Spinal cord (tissue), 10 donors: Measurements from ENCODE around the gene WDR76. TPM values are rescaled to one million over a fixed set of nuclear protein-coding genes. Genes with fewer than 3 reads are reported as not detected.

ENCODE experiments used
- DNase-seq, 6 donors: peaks; one replicate each; pipeline versions ENCODE4 v3.0.0 to v3.0.0-alpha.2; 2013 to 2015; ENCODE audit warnings: low spot score in 6 of 6, low read depth in 4 of 6
- H3K27ac ChIP-seq: one replicate; pipeline ENCODE4 v1.5.1; 2013; ENCODE audit warnings: low read depth, low read length, control low read depth
- H3K27me3 ChIP-seq: one replicate; pipeline ENCODE4 v1.6.1; 2013; ENCODE audit warnings: low read length; ENCODE audit not compliant: control insufficient read depth, insufficient read depth
- H3K36me3 ChIP-seq: one replicate; pipeline ENCODE4 v1.6.1; 2013; ENCODE audit warnings: low read length; ENCODE audit not compliant: control insufficient read depth, insufficient read depth
- H3K4me1 ChIP-seq: one replicate; pipeline ENCODE4 v1.6.1; 2013; ENCODE audit warnings: low read length; ENCODE audit not compliant: control insufficient read depth, insufficient read depth
- H3K4me3 ChIP-seq: one replicate; pipeline ENCODE4 v1.5.1; 2013; ENCODE audit warnings: low read depth, low read length, control low read depth
- H3K9me3 ChIP-seq: one replicate; pipeline ENCODE4 v1.6.1; 2013; ENCODE audit warnings: low read length; ENCODE audit not compliant: control insufficient read depth, insufficient read depth
- WGBS: methylation state at CpG from one replicate; pipeline ENCODE4 v1.1.5; 2013; ENCODE audit warnings: missing lambda C conversion rate; ENCODE audit not compliant: insufficient coverage; 5-methylcytosine and 5-hydroxymethylcytosine counted together
- polyA plus RNA-seq, 2 donors: library from polyadenylated mRNA; unstranded; fragments of 120-200 nt; gene quantifications; one replicate each; pipeline ENCODE4 v1.2.1, GENCODE V29; 2013; ENCODE audit not compliant: insufficient read length in 2 of 2
- total RNA-seq, 2 donors: library from RNA; depleted of rRNA in 1 of 2; stranded (reverse); fragments of 120-200 nt in 1 of 2; fragments of >200 nt in 1 of 2; gene quantifications; one replicate each; pipeline versions ENCODE4 v1.2.3 to v1.2.4, GENCODE V29; 2013 to 2014
- donor health status: healthy.

WDR76 gene
- total and polyA plus RNA-seq, 4 donors = 10.1 to 10.8 (median 10.8) TPM

- Histone ChIP-seq H3K36me3 (peaks cover 15% of the 10 kb centered on the region), H3K27ac (no peak overlapping the region), H3K4me3 (no peak overlapping the region), H3K27me3 (no peaks in the 10 kb centered on the region), H3K9me3 (no peaks in the 10 kb centered on the region), H3K4me1 (no peaks in the 10 kb centered on the region)
- WGBS = 20% methylated on average over 2 of the region's 6 CpGs
- peak; percentile 38 to 95 (median 72) for DNase-seq
Observed at GRCh38 chr15:43872416-43873020, 45.7 kb downstream of the WDR76 start.

GRCh38 chr15:43873651-43874050, 46.8 kb downstream of the WDR76 start:
- DNase-seq = no peak
- Histone ChIP-seq H3K27ac (no peak overlapping the region), H3K4me1 (no peaks in the 10 kb centered on the region), H3K36me3 (peaks cover 15% of the 10 kb centered on the region), H3K27me3 (no peaks in the 10 kb centered on the region), H3K9me3 (no peaks in the 10 kb centered on the region), H3K4me3 (no peak overlapping the region)
- WGBS = 96% methylated on average over 10 of the region's 10 CpGs

- 94% methylated on average over 2 of the region's 3 CpGs for WGBS
- no peaks in the 10 kb centered on the region for H3K9me3 ChIP-seq
- no peak for DNase-seq
- peaks cover 14% of the 10 kb centered on the region for H3K36me3 ChIP-seq
- no peaks in the 10 kb centered on the region for H3K27me3 ChIP-seq
- peaks cover 7% of the 10 kb centered on the region for H3K4me1 ChIP-seq
- no peak overlapping the region for H3K4me3 ChIP-seq
- H3K27ac ChIP-seq = no peak overlapping the region
Observed at GRCh38 chr15:43876872-43877271, 50.1 kb downstream of the WDR76 start.

- Histone ChIP-seq H3K27me3 (no peaks in the 10 kb centered on the region), H3K9me3 (no peaks in the 10 kb centered on the region), H3K4me1 (peaks cover 7% of the 10 kb centered on the region), H3K4me3 (no peak overlapping the region), H3K36me3 (peaks cover 14% of the 10 kb centered on the region), H3K27ac (no peak overlapping the region)
- DNase-seq = no peak
- 87% methylated on average over 1 of the region's 4 CpGs for WGBS
Observed at GRCh38 chr15:43877371-43877770, 50.6 kb downstream of the WDR76 start.

GRCh38 chr15:43878446-43878845, 51.6 kb downstream of the WDR76 start:
- Histone ChIP-seq H3K27ac (no peak overlapping the region), H3K27me3 (no peaks in the 10 kb centered on the region), H3K9me3 (no peaks in the 10 kb centered on the region), H3K4me3 (no peak overlapping the region), H3K36me3 (peaks cover 22% of the 10 kb centered on the region), H3K4me1 (peaks cover 7% of the 10 kb centered on the region)
- no peak for DNase-seq
- whole genome bisulfite sequencing = 80% methylated on average over 1 of the region's 2 CpGs

- Histone ChIP-seq H3K4me1 (peaks cover 7% of the 10 kb centered on the region), H3K36me3 (peaks cover 16% of the 10 kb centered on the region), H3K4me3 (no peak overlapping the region), H3K27ac (no peak overlapping the region), H3K9me3 (no peaks in the 10 kb centered on the region), H3K27me3 (no peaks in the 10 kb centered on the region)
- WGBS = 88% methylated on average over 14 of the region's 15 CpGs
- no peak for DNase-seq
Observed at GRCh38 chr15:43879386-43880355, 52.9 kb downstream of the WDR76 start.

GRCh38 chr15:43880406-43881194, 53.8 kb downstream of the WDR76 start:
- no peak for DNase-seq
- 100% methylated on average over 3 of the region's 5 CpGs for WGBS
- Histone ChIP-seq H3K4me1 (peaks cover 7% of the 10 kb centered on the region), H3K27me3 (no peaks in the 10 kb centered on the region), H3K27ac (no peak overlapping the region), H3K4me3 (no peak overlapping the region), H3K36me3 (peaks cover 14% of the 10 kb centered on the region), H3K9me3 (no peaks in the 10 kb centered on the region)

GRCh38 chr15:43881245-43881644, 54.4 kb downstream of the WDR76 start:
- Histone ChIP-seq H3K27ac (no peak overlapping the region), H3K4me1 (peaks cover 7% of the 10 kb centered on the region), H3K9me3 (no peaks in the 10 kb centered on the region), H3K36me3 (peaks cover 14% of the 10 kb centered on the region), H3K27me3 (no peaks in the 10 kb centered on the region), H3K4me3 (no peak overlapping the region)
- DNase-seq = no peak
- 100% methylated on average over 1 of the region's 4 CpGs for WGBS

- Histone ChIP-seq H3K27ac (no peak overlapping the region), H3K4me1 (peaks cover 7% of the 10 kb centered on the region), H3K4me3 (no peak overlapping the region), H3K27me3 (no peaks in the 10 kb centered on the region), H3K9me3 (no peaks in the 10 kb centered on the region), H3K36me3 (peaks cover 14% of the 10 kb centered on the region)
- 60% methylated on average over 2 of the region's 7 CpGs for WGBS
- peak in 1 of 6 donors; percentile 32 for DNase-seq
Observed at GRCh38 chr15:43881944-43882343, 55.1 kb downstream of the WDR76 start.
